Neuronal stem cell (in vitro differentiated cells): Measurements from ENCODE around the gene SLC10A7.
A peak's percentile ranks its signal among the peaks of the same experiment; 100 is the strongest.

ENCODE experiments used
- DNase-seq: peaks from one replicate; pipeline ENCODE4 v3.0.0-alpha.2; 2013; ENCODE audit warnings: low spot score
- H2AFZ ChIP-seq: one replicate; pipeline ENCODE4 v1.6.1; 2013; ENCODE audit warnings: mild to moderate bottlenecking, low read length, inconsistent platforms
- H2AK5ac ChIP-seq: 2 replicates; pipeline ENCODE4 v1.6.1; 2013; ENCODE audit warnings: low read depth, mild to moderate bottlenecking, inconsistent platforms, low read length, moderate library complexity, mixed read lengths
- H2BK120ac ChIP-seq: 2 replicates; pipeline ENCODE4 v1.6.1; 2013; ENCODE audit warnings: low read depth, mild to moderate bottlenecking, inconsistent platforms, low read length, moderate library complexity, mixed read lengths
- H2BK12ac ChIP-seq: one replicate; pipeline ENCODE4 v1.6.1; 2013; ENCODE audit warnings: low read length, inconsistent platforms
- H2BK15ac ChIP-seq: 2 replicates; pipeline ENCODE4 v1.6.1; 2013; ENCODE audit warnings: mild to moderate bottlenecking, low read length, inconsistent platforms, mixed read lengths
- H2BK5ac ChIP-seq: one replicate; pipeline ENCODE4 v1.6.1; 2013; ENCODE audit warnings: inconsistent platforms, mild to moderate bottlenecking, low read length, moderate library complexity
- H3K14ac ChIP-seq: one replicate; pipeline ENCODE4 v1.6.1; 2013; ENCODE audit warnings: low read length, inconsistent platforms
- H3K18ac ChIP-seq: 2 replicates; pipeline ENCODE4 v1.6.1; 2013; ENCODE audit warnings: low read length, inconsistent platforms
- H3K23ac ChIP-seq: 2 replicates; pipeline ENCODE4 v1.6.1; 2013; ENCODE audit warnings: low read depth, mild to moderate bottlenecking, mixed read lengths, low read length, inconsistent platforms; ENCODE audit not compliant: poor library complexity
- H3K27ac ChIP-seq: replicated peaks from 3 replicates; pipeline ENCODE4 v1.5.1; 2013; ENCODE audit warnings: low read length, inconsistent platforms
- H3K27me3 ChIP-seq, 3 experiments: 2 replicates each; pipeline ENCODE4 v1.6.1; 2013; ENCODE audit warnings: low read length in 3 of 3, mild to moderate bottlenecking in 2 of 3, inconsistent platforms in 1 of 3, low read depth in 1 of 3, mixed read lengths in 1 of 3, moderate library complexity in 1 of 3; ENCODE audit not compliant: control insufficient read depth in 3 of 3, insufficient read depth in 3 of 3
- H3K36me3 ChIP-seq, 2 donors: replicated peaks in 1 of 2; 2 replicates each; pipeline ENCODE4 v1.6.1; 2013; ENCODE audit warnings: low read length in 2 of 2; ENCODE audit not compliant: control insufficient read depth in 2 of 2, insufficient read depth in 2 of 2
- H3K4ac ChIP-seq: 2 replicates; pipeline ENCODE4 v1.6.1; 2013; ENCODE audit warnings: inconsistent platforms, mild to moderate bottlenecking, low read length, moderate library complexity
- H3K4me1 ChIP-seq, 2 donors: 1 replicate in 1 of 2; 2 replicates in 1 of 2; pipeline ENCODE4 v1.6.1; 2013; ENCODE audit warnings: low read length in 2 of 2, low read depth in 1 of 2; ENCODE audit not compliant: control insufficient read depth in 2 of 2, insufficient read depth in 1 of 2
- H3K4me2 ChIP-seq: one replicate; pipeline ENCODE4 v1.6.1; 2013; ENCODE audit warnings: mild to moderate bottlenecking, low read length, inconsistent platforms; ENCODE audit not compliant: insufficient read depth, poor library complexity, severe bottlenecking
- H3K4me3 ChIP-seq, 2 donors: 2 replicates each; pipeline ENCODE4 v1.5.1; 2013; ENCODE audit warnings: low read length in 2 of 2, mild to moderate bottlenecking in 2 of 2, inconsistent platforms in 1 of 2, moderate library complexity in 1 of 2
- H3K79me1 ChIP-seq: one replicate; pipeline ENCODE4 v1.6.1; 2013; ENCODE audit warnings: low read depth, mild to moderate bottlenecking, inconsistent platforms, low read length, moderate library complexity
- H3K9ac ChIP-seq: one replicate; pipeline ENCODE4 v1.6.1; 2013; ENCODE audit warnings: mild to moderate bottlenecking, low read depth, low read length, inconsistent platforms; ENCODE audit not compliant: poor library complexity
- H3K9me3 ChIP-seq, 2 donors: replicated peaks in 1 of 2; 2 replicates each; pipeline versions ENCODE3 to v1.6.1; 2013; ENCODE audit warnings: low read length in 2 of 2, mild to moderate bottlenecking in 2 of 2, inconsistent platforms in 1 of 2, low read depth in 1 of 2, mixed read lengths in 1 of 2, moderate library complexity in 1 of 2; ENCODE audit not compliant: control insufficient read depth in 2 of 2, insufficient read depth in 1 of 2
- H4K8ac ChIP-seq: one replicate; pipeline ENCODE4 v1.6.1; 2013; ENCODE audit warnings: low read depth, mild to moderate bottlenecking, inconsistent platforms, low read length, moderate library complexity
- H4K91ac ChIP-seq: one replicate; pipeline ENCODE4 v1.6.1; 2013; ENCODE audit warnings: low read length, low read depth, mild to moderate bottlenecking, inconsistent platforms; ENCODE audit not compliant: poor library complexity
- WGBS, 2 donors: extraction: QIAGEN DNeasy Blood & Tissue Kit; methylation state at CpG; one replicate each; pipeline ENCODE4 v1.1.7; 2013; ENCODE audit warnings: missing lambda C conversion rate in 2 of 2, mixed read lengths in 1 of 2; ENCODE audit not compliant: insufficient read length in 2 of 2, insufficient replicate concordance in 1 of 2; ENCODE audit errors: extremely low coverage in 2 of 2; 5-methylcytosine and 5-hydroxymethylcytosine counted together

Gene SLC10A7

DNA sequence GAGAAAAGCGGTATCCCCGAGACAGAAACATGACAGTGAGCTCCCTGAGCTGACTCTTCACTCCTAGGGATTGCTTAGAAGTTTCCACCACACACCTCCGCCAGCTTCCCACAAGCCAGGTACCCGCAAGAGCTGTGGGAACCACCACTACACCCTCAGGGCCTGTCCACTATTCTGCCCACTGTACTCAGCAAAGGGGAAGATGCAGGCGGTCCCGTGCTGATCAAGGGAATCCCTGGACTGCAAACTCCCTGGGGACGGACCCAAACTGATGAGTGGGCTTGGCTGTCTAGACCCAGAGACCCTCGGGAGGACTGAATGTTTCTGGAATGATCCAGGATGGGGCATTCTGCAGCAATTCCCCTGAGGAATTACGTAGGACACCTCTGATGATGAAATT is 277.2 kb downstream of the SLC10A7 start:
- Histone ChIP-seq H2BK15ac (no peak overlapping the region), H3K4me1 (peaks cover 0 to 7% of the 10 kb centered on the region in 2 donors), H3K14ac (no peak overlapping the region), H4K91ac (no peak overlapping the region), H3K27ac (no peak overlapping the region), H4K8ac (no peak overlapping the region), H2AK5ac (no peak overlapping the region), H2BK120ac (no peak overlapping the region), H3K36me3 (no peaks in the 10 kb centered on the region), H3K4me2 (no peak overlapping the region), H3K4me3 (no peak overlapping the region), H3K79me1 (no peaks in the 10 kb centered on the region), H3K4ac (no peak overlapping the region), H3K9me3 (peaks cover 0 to 2% of the 10 kb centered on the region in 2 donors), H3K9ac (no peak overlapping the region), H3K27me3 (no peaks in the 10 kb centered on the region), H2BK5ac (no peak overlapping the region), H2AFZ (no peak overlapping the region), H2BK12ac (no peak overlapping the region), H3K23ac (no peak overlapping the region), H3K18ac (no peak overlapping the region)
- WGBS, 2 donors, result no CpG with 5 or more reads among the region's 9 CpGs
- DNase-seq, result no peak

DNA sequence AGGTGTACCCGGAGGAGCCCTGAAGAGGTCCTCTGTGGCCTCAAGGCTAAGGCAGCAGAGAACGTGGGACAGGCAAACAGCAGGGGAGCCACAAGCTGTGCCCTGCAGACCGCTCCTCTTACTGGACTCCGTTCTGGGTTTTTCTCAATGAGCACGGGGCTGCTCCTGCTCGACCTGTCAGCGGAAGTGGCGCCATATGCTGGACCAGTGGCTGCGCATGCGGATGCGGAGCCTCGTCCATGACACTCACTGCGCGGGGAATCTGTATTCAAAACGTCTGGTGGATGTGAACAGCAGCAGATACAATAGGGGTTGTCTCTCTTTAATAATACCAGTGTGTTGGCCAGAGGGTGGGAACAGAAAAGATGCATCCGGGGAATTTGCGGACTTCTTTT is 277.9 kb downstream of the SLC10A7 start:
- Histone ChIP-seq H3K36me3 (no peaks in the 10 kb centered on the region), H3K27me3 (no peaks in the 10 kb centered on the region), H2AK5ac (no peak overlapping the region), H2BK5ac (no peak overlapping the region), H3K79me1 (no peaks in the 10 kb centered on the region), H2AFZ (no peak overlapping the region), H3K18ac (peak overlapping the region; percentile 38), H3K9ac (no peak overlapping the region), H3K4me2 (no peak overlapping the region), H4K91ac (no peak overlapping the region), H2BK15ac (no peak overlapping the region), H4K8ac (no peak overlapping the region), H2BK12ac (no peak overlapping the region), H3K14ac (no peak overlapping the region), H3K4me1 (peaks cover 2 to 9% of the 10 kb centered on the region in 2 donors), H3K27ac (no peak overlapping the region), H3K4me3 (no peak overlapping the region), H3K23ac (no peak overlapping the region), H2BK120ac (no peak overlapping the region), H3K9me3 (peaks cover 0 to 5% of the 10 kb centered on the region in 2 donors), H3K4ac (no peak overlapping the region)
- no CpG with 5 or more reads among the region's 17 CpGs for WGBS, 2 donors
- DNase-seq, result no peak

DNA sequence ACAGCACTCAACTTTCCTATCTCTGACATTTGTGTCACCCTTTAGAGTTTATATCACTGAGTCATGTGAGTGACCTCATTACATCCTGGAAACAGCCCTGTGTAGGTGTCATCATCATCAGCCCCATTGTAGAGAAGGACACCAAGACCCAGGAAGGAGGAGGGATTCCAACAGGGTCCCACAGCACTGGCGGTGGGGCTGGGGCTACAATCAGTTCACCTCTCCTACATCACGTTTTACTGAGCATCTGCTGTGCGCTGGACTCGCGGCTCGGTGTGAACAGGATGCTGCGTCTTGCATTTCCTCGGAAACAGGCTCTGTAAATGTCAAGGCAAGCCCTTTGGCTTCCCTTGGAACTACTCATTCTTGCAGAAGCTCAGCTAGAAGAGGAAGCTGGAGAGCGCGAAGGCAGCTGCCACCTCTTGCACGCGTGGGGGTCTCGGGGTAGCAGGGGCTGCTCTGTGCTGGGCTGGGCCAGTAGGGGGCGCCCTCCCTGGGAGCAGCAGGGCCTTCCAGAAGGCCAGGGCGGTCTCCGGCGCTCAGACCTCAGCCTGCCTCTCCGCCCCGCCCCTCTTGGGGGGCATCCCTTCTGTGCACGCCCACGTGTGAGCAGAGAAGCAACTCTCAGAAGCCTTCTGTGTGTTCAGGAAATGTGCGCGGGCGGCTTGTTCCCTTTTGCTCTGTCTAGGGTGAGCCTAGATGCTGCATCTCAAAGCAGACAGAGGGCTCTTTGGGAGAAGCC is 278.4 kb downstream of the SLC10A7 start:
- Histone ChIP-seq H3K9ac (no peak overlapping the region), H3K27me3 (no peaks in the 10 kb centered on the region), H3K9me3 (peaks cover 0 to 5% of the 10 kb centered on the region in 2 donors), H3K79me1 (no peaks in the 10 kb centered on the region), H2BK15ac (no peak overlapping the region), H3K18ac (no peak overlapping the region), H3K23ac (no peak overlapping the region), H3K4me3 (no peak overlapping the region), H2BK120ac (no peak overlapping the region), H4K8ac (no peak overlapping the region), H3K4ac (no peak overlapping the region), H3K36me3 (no peaks in the 10 kb centered on the region), H3K14ac (no peak overlapping the region), H2BK12ac (no peak overlapping the region), H3K4me2 (no peak overlapping the region), H2AFZ (no peak overlapping the region), H2AK5ac (no peak overlapping the region), H4K91ac (no peak overlapping the region), H2BK5ac (no peak overlapping the region), H3K4me1 (peaks cover 3 to 10% of the 10 kb centered on the region in 2 donors), H3K27ac (no peak overlapping the region)
- no CpG with 5 or more reads among the region's 24 CpGs for WGBS, 2 donors
- DNase-seq, result no peak

DNA sequence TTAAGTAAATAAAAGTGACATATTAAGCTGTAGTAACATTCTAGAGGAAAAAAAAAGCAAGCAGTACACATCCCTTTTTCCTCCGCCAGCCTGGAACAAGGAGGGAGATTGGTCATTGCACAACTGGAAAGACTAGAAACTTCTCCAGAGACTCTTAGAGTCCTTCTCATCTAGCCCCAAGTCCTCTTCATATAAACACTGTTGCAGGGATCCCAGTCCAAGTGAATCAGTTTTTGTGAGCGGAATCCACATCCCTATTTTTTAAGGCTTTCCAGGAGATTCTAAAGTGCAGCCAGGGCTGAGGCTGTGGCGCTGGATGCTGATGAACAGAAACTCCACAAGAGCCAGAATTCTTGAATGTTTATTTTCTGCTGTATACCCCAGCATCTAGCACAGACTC is 283.6 kb downstream of the SLC10A7 start:
- no peak for DNase-seq
- no CpG with 5 or more reads among the region's 3 CpGs for WGBS, 2 donors
- Histone ChIP-seq H3K9ac (no peak overlapping the region), H3K79me1 (no peaks in the 10 kb centered on the region), H3K9me3 (peaks cover 0 to 5% of the 10 kb centered on the region in 2 donors), H3K4me2 (no peak overlapping the region), H3K4me3 (no peak overlapping the region), H2AFZ (no peak overlapping the region), H3K4me1 (peaks cover 3 to 10% of the 10 kb centered on the region in 2 donors), H3K18ac (no peak overlapping the region), H3K27me3 (peaks cover 0 to 14% (median 0%) of the 10 kb centered on the region in 3 experiments), H2BK15ac (no peak overlapping the region), H2AK5ac (no peak overlapping the region), H4K8ac (no peak overlapping the region), H2BK120ac (no peak overlapping the region), H3K14ac (no peak overlapping the region), H2BK5ac (no peak overlapping the region), H3K4ac (no peak overlapping the region), H3K36me3 (no peaks in the 10 kb centered on the region), H3K27ac (no peak overlapping the region), H3K23ac (no peak overlapping the region), H2BK12ac (no peak overlapping the region), H4K91ac (no peak overlapping the region)
